Fibroblast of lung (primary cell): ENCODE results near the gene ZNF302.
"Not testable (repeated sequence)": the region's sequence is repeated elsewhere in the genome, so short reads cannot be mapped to it uniquely, and the experiment has no call there.

Experiments used
- EZH2 ChIP-seq: IDR thresholded peaks from 2 replicates; pipeline ENCODE4 v1.5.1; 2012; ENCODE audit warnings: low read length, control low read depth, mild to moderate bottlenecking; ENCODE audit errors: missing control alignments
- TF ChIP-seq, protein P1 (sequence below), 2 donors: IDR thresholded peaks in 1 of 2; conservative IDR thresholded peaks in 1 of 2; 1 replicate in 1 of 2; 2 replicates in 1 of 2; pipeline ENCODE4 v1.5.1; 2011 to 2012; ENCODE audit warnings: low read length in 2 of 2, control low read depth in 1 of 2, inconsistent platforms in 1 of 2, low read depth in 1 of 2, mild to moderate bottlenecking in 1 of 2

DNA sequence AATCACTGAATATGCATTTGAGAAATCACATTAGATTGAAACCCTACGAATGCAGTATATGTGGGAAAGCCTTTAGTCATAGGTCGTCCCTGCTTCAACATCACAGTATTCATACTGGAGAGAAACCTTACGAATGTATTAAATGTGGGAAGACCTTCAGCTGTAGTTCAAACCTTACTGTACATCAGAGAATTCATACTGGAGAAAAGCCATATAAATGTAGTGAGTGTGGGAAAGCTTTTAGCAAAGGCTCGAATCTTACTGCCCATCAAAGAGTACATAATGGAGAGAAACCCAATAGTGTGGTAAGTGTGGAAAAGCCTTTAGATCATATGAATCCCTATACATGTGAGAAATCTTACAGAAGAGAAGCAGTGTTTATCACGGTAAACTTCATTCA is 7.8 kb downstream of the ZNF302 start:
- TF ChIP-seq, protein P1, sequence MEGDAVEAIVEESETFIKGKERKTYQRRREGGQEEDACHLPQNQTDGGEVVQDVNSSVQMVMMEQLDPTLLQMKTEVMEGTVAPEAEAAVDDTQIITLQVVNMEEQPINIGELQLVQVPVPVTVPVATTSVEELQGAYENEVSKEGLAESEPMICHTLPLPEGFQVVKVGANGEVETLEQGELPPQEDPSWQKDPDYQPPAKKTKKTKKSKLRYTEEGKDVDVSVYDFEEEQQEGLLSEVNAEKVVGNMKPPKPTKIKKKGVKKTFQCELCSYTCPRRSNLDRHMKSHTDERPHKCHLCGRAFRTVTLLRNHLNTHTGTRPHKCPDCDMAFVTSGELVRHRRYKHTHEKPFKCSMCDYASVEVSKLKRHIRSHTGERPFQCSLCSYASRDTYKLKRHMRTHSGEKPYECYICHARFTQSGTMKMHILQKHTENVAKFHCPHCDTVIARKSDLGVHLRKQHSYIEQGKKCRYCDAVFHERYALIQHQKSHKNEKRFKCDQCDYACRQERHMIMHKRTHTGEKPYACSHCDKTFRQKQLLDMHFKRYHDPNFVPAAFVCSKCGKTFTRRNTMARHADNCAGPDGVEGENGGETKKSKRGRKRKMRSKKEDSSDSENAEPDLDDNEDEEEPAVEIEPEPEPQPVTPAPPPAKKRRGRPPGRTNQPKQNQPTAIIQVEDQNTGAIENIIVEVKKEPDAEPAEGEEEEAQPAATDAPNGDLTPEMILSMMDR (conservative IDR thresholded peaks at IDR 0.05 in 1 of 2, IDR thresholded peaks at IDR 0.05 in 1 of 2; ENCODE audit: low read depth in 1 of 2, low read length in 2 of 2), result not testable (repeated sequence)
- not testable (repeated sequence) for TF ChIP-seq EZH2
